A673 (cell line): ENCODE results near the gene SEH1L. TPM values are rescaled to one million over a fixed set of nuclear protein-coding genes. Genes with fewer than 3 reads are reported as not detected.

ENCODE experiments used
- BruUV-seq: library from RNA; stranded (reverse); fragments of 400-500 nt; replicated peaks from 2 replicates; lab custom pipeline; 2021; lab: Mats Ljungman, UMichigan
- CTCF ChIA-PET: fragments of 300-600 bp; sonication (Branson Sonifier 250); formaldehyde crosslinking; loops from one replicate; lab custom pipeline; 2022; ENCODE audit warnings: antibody characterized with exemption; lab: Charles Lee
- POLR2A ChIA-PET: fragments of 300-600 bp; sonication (Branson Sonifier 250); formaldehyde crosslinking; loops from one replicate; lab custom pipeline; 2022; ENCODE audit warnings: antibody characterized with exemption; ENCODE audit not compliant: low non-redundant PET; lab: Charles Lee
- DNase-seq: peaks from one replicate; pipeline ENCODE4 v3.0.0-alpha.2; 2015; ENCODE audit warnings: low spot score
- H3K27ac ChIP-seq: fragments of 200-600 bp; sonication (generic); 2 replicates; pipeline ENCODE4 v1.5.1; 2016; ENCODE audit warnings: mixed run types, low read depth, mild to moderate bottlenecking, mixed read lengths, antibody characterized with exemption, low read length; ENCODE audit not compliant: poor library complexity, severe bottlenecking
- H3K27me3 ChIP-seq: fragments of 200-600 bp; sonication (generic); replicated peaks from 2 replicates; pipeline ENCODE4 v1.6.1; 2017; ENCODE audit warnings: mixed run types, low read depth, mild to moderate bottlenecking, mixed read lengths, antibody characterized with exemption, low read length; ENCODE audit not compliant: insufficient read depth, poor library complexity
- H3K36me3 ChIP-seq: fragments of 200-600 bp; sonication (generic); 2 replicates; pipeline ENCODE4 v1.6.1; 2016; ENCODE audit warnings: mixed run types, mild to moderate bottlenecking, mixed read lengths, antibody characterized with exemption, low read length; ENCODE audit not compliant: insufficient read depth, poor library complexity, severe bottlenecking
- H3K4me1 ChIP-seq: fragments of 200-600 bp; sonication (generic); 2 replicates; pipeline ENCODE4 v1.6.1; 2017; ENCODE audit warnings: mixed run types, mild to moderate bottlenecking, mixed read lengths, antibody characterized with exemption, low read length; ENCODE audit not compliant: insufficient read depth, poor library complexity, severe bottlenecking
- H3K4me3 ChIP-seq: fragments of 200-600 bp; sonication (generic); 2 replicates; pipeline ENCODE4 v1.5.1; 2016; ENCODE audit warnings: low read depth, mixed run types, mild to moderate bottlenecking, mixed read lengths, low read length; ENCODE audit not compliant: poor library complexity, severe bottlenecking
- H3K9me3 ChIP-seq: fragments of 200-600 bp; sonication (generic); 2 replicates; pipeline ENCODE4 v1.6.1; 2016; ENCODE audit warnings: mixed run types, low read depth, mild to moderate bottlenecking, mixed read lengths, antibody characterized with exemption, low read length; ENCODE audit not compliant: poor library complexity, severe bottlenecking
- CTCF ChIP-seq: fragments of 300-800, 200-600 bp; sonication (generic); conservative IDR thresholded peaks from 2 replicates; pipeline ENCODE4 v1.5.1; 2017; ENCODE audit warnings: low read depth, mild to moderate bottlenecking, antibody characterized with exemption, low read length, moderate library complexity, mixed read lengths
- EZH2 ChIP-seq: fragments of 200-600 bp; sonication (generic); IDR thresholded peaks from 2 replicates; pipeline ENCODE4 v1.6.1; 2017; ENCODE audit warnings: borderline replicate concordance, low read depth, mild to moderate bottlenecking, mixed read lengths, antibody characterized with exemption, low read length; ENCODE audit not compliant: poor library complexity, severe bottlenecking
- intact Hi-C: fragments of 100-400 bp; cut with micrococcal nuclease; formaldehyde crosslinking; loops from one replicate; pipeline ENCODE4 v1.10.0; 2022; ENCODE audit not compliant: unreplicated experiment
- total RNA-seq: library from RNA; stranded (reverse); gene quantifications from 2 replicates; pipeline ENCODE4 v1.2.3, GENCODE V29; 2021

SEH1L gene
- total RNA-seq, 1 experiment from 2014 or later, result 105 TPM

- TF ChIP-seq EZH2, result no peak
- no peak for TF ChIP-seq CTCF
- no peaks in the 10 kb centered on the region for H3K9me3 ChIP-seq
- ChIA-PET CTCF (no interaction called here), POLR2A (interaction anchor here (0.5 kb wide), 1 partner anchor 660 kb away, joined by 13 read pairs; no protein-coding TSS in a partner anchor)
- no peak overlapping the region for H3K27ac ChIP-seq
- no peaks in the 10 kb centered on the region for H3K27me3 ChIP-seq
- BruUV-seq, result no TSS peak
- H3K4me1 ChIP-seq, result no peaks in the 10 kb centered on the region
- intact Hi-C loops, result no loop called here
- H3K4me3 ChIP-seq, result no peak overlapping the region
- no peak for DNase-seq
- H3K36me3 ChIP-seq, result peaks cover 98% of the 10 kb centered on the region
Measured at GRCh38 chr18:13014232-13014631, 66.4 kb downstream of the SEH1L start.

- H3K36me3 ChIP-seq, result peaks cover 94% of the 10 kb centered on the region
- intact Hi-C loops, result no loop called here
Measured at GRCh38 chr18:13014818-13015217, 67.0 kb downstream of the SEH1L start.

GRCh38 chr18:13017247-13017875 lies 69.5 kb downstream of the SEH1L start:
- intact Hi-C loops, result no loop called here
- no peak overlapping the region for H3K27ac ChIP-seq
- H3K27me3 ChIP-seq, result no peaks in the 10 kb centered on the region
- DNase-seq, result no peak
- CTCF ChIA-PET, result no interaction called here
- H3K36me3 ChIP-seq, result peaks cover 85% of the 10 kb centered on the region
- H3K9me3 ChIP-seq, result no peaks in the 10 kb centered on the region
- TF ChIP-seq EZH2 (no peak), CTCF (no peak)
- POLR2A ChIA-PET, result no interaction called here
- BruUV-seq, result no TSS peak
- no peaks in the 10 kb centered on the region for H3K4me1 ChIP-seq
- H3K4me3 ChIP-seq, result no peak overlapping the region

More at GRCh38 chr18:13014818-13015217, 67.0 kb downstream of the SEH1L start:
- Histone ChIP-seq H3K27me3 (no peaks in the 10 kb centered on the region), H3K9me3 (no peaks in the 10 kb centered on the region), H3K4me1 (no peaks in the 10 kb centered on the region), H3K27ac (no peak overlapping the region), H3K4me3 (no peak overlapping the region)
- no peak for TF ChIP-seq EZH2
- TF ChIP-seq CTCF, result no peak
- DNase-seq, result no peak
- POLR2A ChIA-PET, result interaction anchor here (0.5 kb wide), 1 partner anchor 661 kb away, joined by 13 read pairs; no protein-coding TSS in a partner anchor
- CTCF ChIA-PET, result no interaction called here
- BruUV-seq, result no TSS peak
